Aorta (tissue), 5 donors: ENCODE results near the gene TRIM38. TPM values are rescaled to one million over a fixed set of nuclear protein-coding genes. Genes with fewer than 3 reads are reported as not detected.

ENCODE experiments used
- ATAC-seq: fragments of 200-7000 bp; cut with Tn5 transposase; one replicate; pipeline ENCODE4 v1.9.1; 2022; ENCODE audit warnings: moderate library complexity; ENCODE audit not compliant: low FRiP score
- DNase-seq, 2 donors: peaks; one replicate each; pipeline ENCODE4 v3.0.0-alpha.2; 2020
- H3K27ac ChIP-seq, 2 donors: one replicate each; pipeline ENCODE4 v1.5.1; 2013; ENCODE audit warnings: low read length in 2 of 2, mild to moderate bottlenecking in 2 of 2, moderate library complexity in 2 of 2, control low read depth in 1 of 2, inconsistent platforms in 1 of 2, low read depth in 1 of 2
- H3K27me3 ChIP-seq, 2 donors: one replicate each; pipeline ENCODE4 v1.6.1; 2013; ENCODE audit warnings: control low read depth in 1 of 2, low read length in 1 of 2, mild to moderate bottlenecking in 1 of 2, moderate library complexity in 1 of 2; ENCODE audit not compliant: insufficient read depth in 2 of 2, control insufficient read depth in 1 of 2
- H3K36me3 ChIP-seq, 2 donors: one replicate each; pipeline ENCODE4 v1.6.1; 2013; ENCODE audit warnings: control low read depth in 1 of 2, low read length in 1 of 2, mild to moderate bottlenecking in 1 of 2; ENCODE audit not compliant: insufficient read depth in 2 of 2, control insufficient read depth in 1 of 2
- H3K4me1 ChIP-seq, 2 donors: one replicate each; pipeline ENCODE4 v1.6.1; 2013; ENCODE audit warnings: low read length in 2 of 2, control low read depth in 1 of 2, mild to moderate bottlenecking in 1 of 2, moderate library complexity in 1 of 2; ENCODE audit not compliant: insufficient read depth in 2 of 2, control insufficient read depth in 1 of 2
- H3K4me3 ChIP-seq, 2 donors: one replicate each; pipeline ENCODE4 v1.5.1; 2013; ENCODE audit warnings: low read length in 2 of 2, control low read depth in 1 of 2, mild to moderate bottlenecking in 1 of 2
- H3K9me3 ChIP-seq: one replicate; pipeline ENCODE4 v1.6.1; 2013; ENCODE audit warnings: mild to moderate bottlenecking, low read length; ENCODE audit not compliant: control insufficient read depth
- WGBS, 2 donors: extraction: QIAGEN DNeasy Blood & Tissue Kit; methylation state at CpG; one replicate each; pipeline ENCODE4 v1.1.7; 2013; 5-methylcytosine and 5-hydroxymethylcytosine counted together
- intact Hi-C, 2 donors: fragments of 100-400 bp; cut with DNase I; formaldehyde crosslinking; loops; one replicate each; pipeline versions ENCODE4 v1.14.2 to v1.15.0; 2022
- polyA plus RNA-seq, 2 donors: library from polyadenylated mRNA; stranded (reverse); fragments of 200-250 nt; gene quantifications; one replicate each; pipeline ENCODE4 v1.2.3, GENCODE V29; 2013
- total RNA-seq, 2 donors: library from RNA; stranded (reverse); fragmentation: NEBNext Ultra II Directional; extraction: Animal tissue kit (Norgen Biotek cat#: 25700); gene quantifications; one replicate each; pipeline ENCODE4 v1.2.1, GENCODE V29; 2021
- donor health status: healthy with polysubstance abuse.
- donor health status: Bipolar disorder and iron deficiency.
- donor health status: DM: no; HTN: no; CAD: no.
- donor health status: DM: no; HTN: no; CAD: no.
- donor health status: DM: yes; HTN: yes; CAD: no.

Gene TRIM38
- total and polyA plus RNA-seq, 4 donors = 6.4 to 24.8 (median 18.1) TPM

GRCh38 chr6:26032340-26033084, 69.9 kb downstream of the TRIM38 start:
- ATAC-seq = peak; percentile 46
- no peaks in the 10 kb centered on the region for H3K9me3 ChIP-seq
- no peaks in the 10 kb centered on the region for H3K4me1 ChIP-seq
- peak overlapping the region; percentile 31 to 37 for H3K4me3 ChIP-seq
- 0 to 1% methylated on average over 19 of the region's 19 CpGs for WGBS, 2 donors
- no peaks in the 10 kb centered on the region for H3K27me3 ChIP-seq
- H3K36me3 ChIP-seq = no peaks in the 10 kb centered on the region
- intact Hi-C loops = loop anchor here (2.0 to 10.0 kb wide), 2 partner anchors 22 to 152 kb away; a partner anchor contains a TSS
- peak overlapping the region; percentile 78 to 99 for H3K27ac ChIP-seq
- peak in 1 of 2 donors; percentile 59 for DNase-seq

GRCh38 chr6:26033085-26033940, 70.7 kb downstream of the TRIM38 start:
- Histone ChIP-seq H3K36me3 (no peaks in the 10 kb centered on the region), H3K4me1 (no peaks in the 10 kb centered on the region), H3K27me3 (no peaks in the 10 kb centered on the region), H3K9me3 (no peaks in the 10 kb centered on the region), H3K27ac (peak overlapping the region; percentile 78 to 99), H3K4me3 (peak overlapping the region; percentile 31 to 37)
- ATAC-seq (peak; percentile 93), DNase-seq (peak; percentile 76 to 86)
- WGBS, 2 donors = 0% methylated on average over 47 of the region's 47 CpGs
- intact Hi-C loops = loop anchor here (2.0 to 10.0 kb wide), 2 partner anchors 21 to 151 kb away; a partner anchor contains a TSS

- no peaks in the 10 kb centered on the region for H3K36me3 ChIP-seq
- H3K9me3 ChIP-seq = no peaks in the 10 kb centered on the region
- H3K27ac ChIP-seq = peak overlapping the region; percentile 80 to 97
- H3K27me3 ChIP-seq = no peaks in the 10 kb centered on the region
- H3K4me1 ChIP-seq = no peaks in the 10 kb centered on the region
- H3K4me3 ChIP-seq = peak overlapping the region; percentile 4 to 20
- ATAC-seq (peak; percentile 81), DNase-seq (peak in 1 of 2 donors; percentile 87)
- intact Hi-C loops = loop anchor here (2.0 to 10.0 kb wide), 2 partner anchors 21 to 151 kb away; a partner anchor contains a TSS
- 0 to 3% methylated on average over 19 of the region's 19 CpGs for WGBS, 2 donors
Observed at GRCh38 chr6:26033941-26034354, 71.3 kb downstream of the TRIM38 start.

- DNase-seq (no peak), ATAC-seq (no peak)
- intact Hi-C loops = loop anchor here in 1 of 2 donors (10.0 kb wide), 1 partner anchor 150 kb away; a partner anchor contains a TSS
- Histone ChIP-seq H3K27me3 (no peaks in the 10 kb centered on the region), H3K4me1 (no peaks in the 10 kb centered on the region), H3K27ac (no peak overlapping the region), H3K9me3 (no peaks in the 10 kb centered on the region), H3K36me3 (no peaks in the 10 kb centered on the region), H3K4me3 (no peak overlapping the region)
- WGBS, 2 donors = 91 to 95% methylated on average over 2 of the region's 2 CpGs
Observed at GRCh38 chr6:26034905-26035304, 72.3 kb downstream of the TRIM38 start.

Other genes starting within 250 kb of the TRIM38 start
- not detected for gene SLC17A4, start 208.1 kb upstream of the TRIM38 start, total RNA-seq
- 1 to 10 TPM in 1 of 2 donors, under 1 TPM in 1; 0.10 to 1.3 TPM for gene SLC17A4, start 208.1 kb upstream of the TRIM38 start, polyA plus RNA-seq
- gene SLC17A1, start 130.8 kb upstream of the TRIM38 start, total RNA-seq = not detected
- not detected for gene SLC17A1, start 130.8 kb upstream of the TRIM38 start, polyA plus RNA-seq
- not detected for gene SLC17A3, start 88.6 kb upstream of the TRIM38 start, total RNA-seq
- not detected for gene SLC17A3, start 88.6 kb upstream of the TRIM38 start, polyA plus RNA-seq
- gene SLC17A2, start 32.1 kb upstream of the TRIM38 start, total RNA-seq = not detected
- not detected for gene SLC17A2, start 32.1 kb upstream of the TRIM38 start, polyA plus RNA-seq
- 10 to 100 TPM in 1 of 2 donors, 1 to 10 TPM in 1; 5.6 to 17.9 TPM for gene HFE, start 124.6 kb downstream of the TRIM38 start, total RNA-seq
- 1 to 10 TPM; 3.9 to 6.7 TPM for gene HFE, start 124.6 kb downstream of the TRIM38 start, polyA plus RNA-seq